NCI-H2171 (cell line): ENCODE results near the gene CDK4.
"Not testable (repeated sequence)": the region's sequence is repeated elsewhere in the genome, so short reads cannot be mapped to it uniquely, and the experiment has no call there.

Source experiments
- DNase-seq: peaks from one replicate; lab custom pipeline; 2025; lab: John Stamatoyannopoulos, UW

CDK4 gene

DNA sequence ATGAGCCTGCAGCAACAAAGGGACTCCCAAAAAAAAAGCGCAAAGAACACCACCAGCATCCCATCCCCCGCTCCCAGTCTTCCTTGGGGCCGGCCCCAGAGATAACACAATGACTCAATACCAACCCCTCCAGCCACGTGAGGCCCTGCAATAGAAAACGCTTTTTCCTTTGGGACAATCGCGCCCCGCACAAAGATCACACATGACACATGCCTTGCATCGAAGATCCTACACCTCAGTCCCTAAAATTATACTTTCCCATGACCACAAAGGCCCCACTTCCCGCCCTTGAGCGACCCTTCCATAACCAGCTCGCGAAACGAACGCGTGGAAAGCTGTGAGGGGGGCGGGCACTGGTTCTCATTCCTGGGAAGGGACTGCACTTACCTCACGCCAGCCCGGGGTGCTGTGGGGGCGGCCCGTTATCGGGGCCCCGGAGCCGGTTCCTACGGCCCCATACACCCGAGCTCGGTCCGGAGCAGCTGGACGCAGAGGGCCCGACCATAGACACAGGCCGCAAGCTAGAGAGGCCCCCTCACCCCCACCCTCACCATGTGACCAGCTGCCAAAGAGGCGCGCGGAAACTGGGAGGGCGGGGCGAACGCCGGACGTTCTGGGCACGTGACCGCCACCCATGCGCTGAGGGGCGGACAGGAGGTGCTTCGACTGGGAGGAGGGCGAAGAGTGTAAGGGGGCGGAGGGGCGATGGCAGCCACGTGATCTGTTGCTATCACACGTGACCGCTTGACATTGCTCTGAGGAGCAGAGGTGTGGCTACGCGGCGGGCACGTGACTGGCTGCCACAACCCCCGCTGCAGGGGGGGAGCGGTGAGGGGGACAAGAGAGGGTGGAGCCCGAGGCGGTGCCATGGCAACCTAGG, at the start of gene CDK4:
Gene CDK4, minus strand, starts transcription at position 523 of the 880 bp plus-strand sequence. CDS start 593 bp downstream, outside the sequence.
- peak; percentile 98 for DNase-seq

- no peak for DNase-seq
Measured at GRCh38 chr12:57800965-57801364, 48.9 kb upstream of the CDK4 start.

- DNase-seq: no peak
Measured at GRCh38 chr12:57797933-57798332, 45.8 kb upstream of the CDK4 start.

- DNase-seq: no peak
Measured at GRCh38 chr12:57796996-57797395, 44.9 kb upstream of the CDK4 start.

DNA sequence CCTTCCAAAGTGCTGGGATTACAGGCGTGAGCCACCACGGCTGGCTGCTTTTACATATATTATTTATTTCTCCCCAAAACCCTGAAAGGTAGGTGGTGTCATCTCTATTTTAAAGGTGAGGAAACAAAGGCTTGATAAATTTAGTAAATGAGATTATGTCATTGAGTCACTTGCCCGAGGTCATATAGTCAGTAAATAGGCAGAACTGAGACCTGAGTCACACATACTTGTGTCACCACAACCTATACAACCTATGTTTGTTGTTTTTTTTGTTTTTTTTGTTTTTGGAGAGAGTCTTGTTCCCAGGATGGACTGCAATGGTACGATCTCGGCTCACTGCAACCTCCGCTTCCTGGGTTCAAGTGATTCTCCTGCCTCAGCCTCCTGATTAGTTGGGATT, 43.2 kb upstream of the CDK4 start:
- DNase-seq: no peak

- DNase-seq: no peak
Measured at GRCh38 chr12:57793920-57794319, 41.8 kb upstream of the CDK4 start.

DNA sequence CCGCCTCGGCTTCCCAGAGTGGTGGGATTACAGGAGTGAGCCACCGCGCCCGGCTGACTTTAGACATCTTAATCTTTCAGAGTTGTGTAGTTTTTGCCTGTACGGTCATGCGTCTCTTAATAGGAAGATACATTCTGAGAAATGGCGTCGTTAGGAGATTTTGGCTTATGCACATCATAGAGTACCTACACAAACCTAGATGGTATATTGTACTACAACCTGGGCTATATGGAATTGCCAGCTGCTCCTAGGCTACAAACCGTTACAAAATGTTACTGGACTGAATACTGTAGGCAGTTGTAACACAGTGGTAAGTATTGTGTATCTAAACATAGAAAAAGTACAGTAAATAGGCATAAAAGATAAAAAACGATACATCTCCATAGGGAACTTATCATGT, 31.8 kb upstream of the CDK4 start:
- no peak for DNase-seq

DNA sequence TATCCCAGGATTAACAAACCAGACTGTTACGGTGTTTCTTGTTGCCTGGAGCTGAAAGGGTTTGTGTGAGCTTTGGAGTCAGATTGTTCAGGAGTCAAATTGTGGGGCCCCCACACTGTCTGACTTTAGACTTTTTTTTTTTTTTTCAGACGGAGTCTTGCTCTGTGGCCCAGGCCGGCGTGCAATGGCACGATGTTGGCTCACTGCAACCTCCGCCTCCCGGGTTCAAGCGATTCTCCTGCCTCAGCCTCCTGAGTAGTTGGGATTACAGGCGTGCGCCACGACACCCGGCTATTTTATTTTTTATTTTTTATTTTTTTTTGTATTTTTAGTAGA, 31.3 kb upstream of the CDK4 start:
- no peak for DNase-seq

DNA sequence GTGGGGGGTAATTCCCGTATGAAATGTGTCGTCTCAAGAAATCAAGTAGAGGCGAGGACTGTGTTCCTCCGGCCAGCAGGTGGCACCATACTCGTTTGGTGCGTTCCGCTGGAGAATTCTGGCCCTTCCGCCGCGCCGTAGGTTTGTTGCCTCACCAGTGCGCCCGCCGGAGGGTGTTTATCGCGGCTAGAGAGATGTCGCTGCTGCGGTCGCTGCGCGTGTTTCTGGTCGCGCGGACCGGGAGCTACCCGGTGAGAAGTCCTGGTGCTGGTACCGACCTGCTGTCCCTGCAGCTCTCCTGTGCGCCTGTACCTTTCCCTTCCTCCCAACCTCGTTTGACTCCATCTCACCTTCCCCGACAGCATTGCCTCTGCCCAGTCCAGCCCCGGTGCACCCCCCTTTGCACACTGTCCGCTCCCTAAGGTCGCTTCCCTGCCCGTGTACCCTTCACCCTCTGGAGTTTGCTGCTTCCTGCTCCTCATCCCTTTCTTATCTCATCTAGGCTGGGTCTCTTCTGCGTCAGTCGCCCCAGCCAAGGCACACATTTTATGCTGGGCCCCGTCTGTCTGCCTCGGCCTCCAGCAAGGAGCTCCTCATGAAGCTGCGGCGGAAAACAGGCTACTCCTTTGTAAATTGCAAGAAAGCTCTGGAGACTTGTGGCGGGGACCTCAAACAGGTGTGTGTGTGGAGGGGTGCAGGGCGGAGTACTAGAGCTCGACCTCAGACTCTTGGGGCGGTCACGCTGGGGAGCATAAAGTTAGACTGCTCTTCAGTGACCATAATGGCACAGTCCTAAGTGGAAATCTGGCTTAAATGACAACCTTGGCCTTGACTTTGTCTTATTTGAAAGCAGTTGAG, 30.7 kb upstream of the CDK4 start, which contains the start of gene TSFM:
Gene TSFM, plus strand, starts transcription at position 180 of the 858 bp plus-strand sequence. Its CDS starts 15 bp downstream, at position 195.
- peak; percentile 93 for DNase-seq

DNA sequence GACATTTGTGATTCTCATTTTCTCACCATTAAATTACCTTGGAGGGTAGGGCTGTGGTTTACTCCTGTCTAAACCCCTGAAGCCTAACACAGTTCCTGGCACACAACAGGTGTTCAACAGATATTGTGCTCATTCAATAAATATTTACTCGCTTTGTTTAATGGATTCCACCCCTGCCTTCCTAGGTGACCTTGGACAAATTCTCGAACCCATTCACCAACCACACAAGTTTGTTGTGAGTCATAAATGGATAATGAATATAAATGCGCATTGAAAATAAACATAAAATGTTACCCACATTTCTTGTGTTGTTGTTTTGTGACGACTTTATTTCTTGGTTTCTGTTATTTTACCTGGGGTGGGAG, 30.1 kb upstream of the CDK4 start:
- DNase-seq: no peak

DNA sequence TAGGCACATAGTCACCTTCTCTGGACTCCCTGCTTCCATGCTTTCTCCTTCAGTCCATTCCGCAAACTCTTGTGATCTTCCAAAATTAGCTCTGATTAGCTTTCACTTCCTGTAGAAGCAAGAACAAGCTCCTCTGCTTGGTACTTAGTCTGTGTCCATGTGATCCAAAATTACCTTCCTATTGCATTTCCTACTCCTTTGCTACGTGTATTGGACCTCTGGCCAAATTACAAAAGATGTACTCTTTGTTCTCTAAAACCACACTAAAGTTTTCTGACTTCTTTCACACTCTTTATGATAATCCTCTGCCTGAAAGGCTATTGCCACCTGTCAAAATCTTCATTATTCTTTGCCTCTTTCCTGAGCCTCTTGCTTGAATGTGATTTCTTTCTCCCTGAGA, 29.7 kb upstream of the CDK4 start:
- no peak for DNase-seq

GRCh38 chr12:57781244-57781643, 29.1 kb upstream of the CDK4 start:
- DNase-seq: no peak

DNA sequence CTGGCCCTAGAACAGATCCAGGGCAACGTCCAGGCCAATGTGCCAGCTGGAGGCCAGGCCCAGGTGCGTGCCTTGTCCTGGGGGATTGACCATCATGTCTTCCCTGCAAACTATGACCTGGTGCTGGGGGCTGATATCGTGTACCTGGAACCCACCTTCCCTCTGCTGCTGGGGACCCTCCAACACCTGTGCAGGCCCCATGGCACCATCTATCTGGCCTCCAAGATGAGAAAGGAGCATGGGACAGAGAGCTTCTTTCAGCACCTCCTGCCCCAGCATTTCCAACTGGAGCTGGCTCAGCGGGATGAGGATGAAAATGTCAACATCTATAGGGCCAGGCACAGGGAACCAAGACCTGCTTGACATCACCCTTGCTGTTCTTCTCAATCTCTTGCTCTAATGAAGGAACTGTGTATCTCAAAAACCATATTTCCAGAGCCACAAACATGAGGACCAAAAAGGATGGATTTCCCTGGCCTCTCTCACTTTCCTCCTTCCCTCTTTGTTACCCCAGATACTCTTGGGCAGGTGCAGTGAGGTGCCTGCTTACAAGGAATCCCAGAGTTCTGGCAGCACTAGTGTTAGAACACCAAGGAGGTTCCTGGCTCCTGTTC, 28.3 kb upstream of the CDK4 start:
- no peak for DNase-seq

DNA sequence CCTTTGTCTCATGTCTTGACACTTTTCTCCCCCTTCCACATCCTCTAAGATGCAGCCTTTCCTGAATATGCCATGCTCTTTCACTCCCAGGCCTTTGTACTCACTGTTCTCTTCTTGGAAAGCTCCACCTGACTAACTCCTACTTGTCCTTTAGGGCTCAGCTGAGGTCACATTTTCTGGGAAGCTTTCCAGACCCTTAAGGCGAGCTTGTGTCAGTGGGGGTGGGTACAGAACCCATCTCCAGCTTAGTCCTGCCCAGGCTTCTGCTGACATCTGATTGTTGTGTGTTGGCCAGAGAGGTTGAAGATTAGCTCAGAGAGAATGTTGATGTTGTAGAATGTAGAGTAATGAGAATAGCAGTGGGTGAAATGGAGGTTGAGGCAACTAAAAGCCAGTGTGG, 27.6 kb upstream of the CDK4 start:
- no peak for DNase-seq

DNA sequence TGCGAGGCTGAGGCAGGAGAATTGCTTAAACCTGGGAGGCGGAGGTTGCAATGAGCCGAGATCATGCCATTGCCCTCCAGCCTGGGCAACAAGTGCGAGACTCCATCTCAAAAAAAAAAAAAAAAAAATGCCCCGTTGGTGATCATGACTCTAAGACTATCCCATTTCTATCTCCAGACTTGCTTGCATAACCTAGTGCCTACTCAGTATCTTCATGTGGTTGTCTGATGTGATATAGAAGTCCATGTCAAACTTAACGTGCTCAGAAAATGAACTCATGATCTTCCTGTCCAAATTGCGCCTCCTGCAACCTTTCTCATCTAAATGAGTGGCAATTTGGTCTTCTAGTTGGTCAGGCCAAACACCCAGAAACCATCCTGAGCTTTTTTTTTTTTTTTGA, 25.8 kb upstream of the CDK4 start:
- no peak for DNase-seq

DNA sequence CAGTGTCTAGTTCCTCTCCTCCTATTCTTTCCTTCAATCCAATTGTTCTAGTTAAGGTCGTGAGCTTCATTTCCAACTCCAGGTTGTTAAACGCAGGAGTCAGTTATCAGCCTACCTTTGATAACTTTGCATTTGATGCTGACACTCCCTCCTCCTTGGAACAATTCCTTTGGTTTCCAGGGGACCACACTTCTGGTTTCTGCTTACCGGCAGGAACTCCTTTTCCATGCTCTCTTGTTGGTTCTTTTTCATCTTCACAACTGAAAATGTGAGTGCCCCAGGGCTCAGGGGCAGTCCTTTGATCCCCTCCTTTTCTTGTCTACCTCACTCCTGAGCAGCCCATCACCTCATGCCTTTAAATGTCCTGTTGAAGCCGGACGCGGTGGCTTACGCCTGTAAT, 25.3 kb upstream of the CDK4 start:
- no peak for DNase-seq

- no peak for DNase-seq
Measured at GRCh38 chr12:57776247-57776587, 24.1 kb upstream of the CDK4 start.

DNA sequence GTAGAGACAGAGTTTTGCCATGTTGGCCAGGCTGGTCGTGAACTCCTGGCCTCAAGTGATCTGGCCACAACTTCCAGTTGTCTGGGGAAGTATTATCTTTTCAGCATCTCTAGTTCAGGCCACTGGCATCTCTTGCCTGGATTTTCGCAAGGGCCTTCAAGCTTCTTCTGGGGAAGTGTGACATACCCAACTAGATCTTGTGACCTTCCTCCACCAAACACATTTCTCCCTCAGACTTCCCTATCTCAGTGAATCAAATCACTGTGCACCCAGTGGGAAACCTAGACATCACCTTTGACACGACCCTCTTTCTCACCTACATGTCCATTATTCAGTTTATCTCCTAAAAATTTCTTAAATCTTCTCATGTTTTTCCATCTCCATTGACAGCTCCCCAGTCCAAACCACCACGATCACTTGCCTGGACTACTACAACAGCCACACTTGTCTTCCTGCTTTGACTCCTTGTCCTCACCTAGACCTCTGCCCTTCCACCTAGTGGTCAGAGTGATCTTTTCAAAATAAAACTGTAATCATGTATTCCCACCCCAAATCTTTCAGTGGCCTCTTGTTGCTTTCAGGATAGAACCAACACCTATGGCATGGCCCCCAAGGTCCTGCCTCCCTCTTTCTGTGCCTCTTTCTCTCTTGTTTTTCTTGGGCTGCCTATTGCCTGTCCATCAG, 23.6 kb upstream of the CDK4 start:
- no peak for DNase-seq

GRCh38 chr12:57775044-57775443, 22.9 kb upstream of the CDK4 start:
- no peak for DNase-seq

DNA sequence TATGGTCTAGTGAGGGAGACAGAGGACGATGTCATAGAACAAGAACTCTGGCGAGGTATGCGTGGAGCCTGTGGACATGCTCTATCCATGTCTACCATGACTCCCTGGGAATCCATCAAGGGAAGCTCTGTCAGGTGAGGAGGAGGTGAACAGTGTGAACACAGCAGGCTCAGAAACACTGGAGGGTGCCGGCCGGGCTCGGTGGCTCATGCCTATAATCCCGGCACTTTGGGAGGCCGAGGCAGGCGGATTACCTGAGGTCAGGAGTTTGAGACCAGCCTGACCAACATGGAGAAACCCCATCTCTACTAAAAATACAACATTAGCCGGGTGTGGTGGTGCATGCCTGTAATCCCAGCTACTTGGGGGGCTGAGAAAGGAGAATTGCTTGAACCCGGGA, 22.5 kb upstream of the CDK4 start:
- not testable (repeated sequence) for DNase-seq

GRCh38 chr12:57772429-57773322, 20.6 kb upstream of the CDK4 start, which contains the start of gene EEF1AKMT3:
Gene EEF1AKMT3 (plus strand): TSS chr12:57772614. CDS start chr12:57772725, 111 bp downstream.
- DNase-seq: peak; percentile 23
